NCI-H1105 (cell line): ENCODE results near the gene TAP1.

Source experiments
- DNase-seq: peaks from one replicate; lab custom pipeline; 2025; lab: John Stamatoyannopoulos, UW

The TAP1 gene

GRCh38 chr6:32799168-32799567 is 54.3 kb downstream of the TAP1 start:
- DNase-seq: no peak

- DNase-seq: peak; percentile 6
Observed at GRCh38 chr6:32796848-32797776, 56.4 kb downstream of the TAP1 start.
